UCSD-AML1 (cell line): ENCODE data around the gene UST.
"Not testable (repeated sequence)": the region's sequence is repeated elsewhere in the genome, so short reads cannot be mapped to it uniquely, and the experiment has no call there.

Experiments used
- DNase-seq: peaks from one replicate; lab custom pipeline; 2025; ENCODE audit not compliant: unreplicated experiment; lab: John Stamatoyannopoulos, UW

UST gene

DNA sequence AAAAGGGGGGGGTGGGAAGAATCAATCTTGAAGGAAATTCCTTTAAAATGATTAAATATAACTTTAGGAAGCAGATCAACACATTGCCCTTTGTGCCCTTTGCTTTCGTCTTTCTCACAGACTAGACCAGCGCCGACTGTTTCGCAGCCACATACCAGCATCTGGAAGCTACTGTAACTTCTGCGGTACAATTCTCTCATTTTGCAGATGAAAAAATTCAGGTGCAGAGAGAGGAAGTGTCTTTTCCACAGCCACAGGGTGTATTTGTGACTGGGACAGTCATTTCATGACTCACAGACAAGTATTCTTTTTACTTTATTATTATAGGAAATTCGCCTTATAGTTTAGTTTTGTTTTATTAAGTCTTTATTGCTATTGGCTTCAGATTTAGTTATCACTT lies 84.2 kb downstream of the UST start:
- DNase-seq, result no peak

- no peak for DNase-seq
Measured at GRCh38 chr6:148831531-148831930, 84.7 kb downstream of the UST start.

GRCh38 chr6:148835920-148836441 lies 89.2 kb downstream of the UST start:
- DNase-seq, result no peak

DNA sequence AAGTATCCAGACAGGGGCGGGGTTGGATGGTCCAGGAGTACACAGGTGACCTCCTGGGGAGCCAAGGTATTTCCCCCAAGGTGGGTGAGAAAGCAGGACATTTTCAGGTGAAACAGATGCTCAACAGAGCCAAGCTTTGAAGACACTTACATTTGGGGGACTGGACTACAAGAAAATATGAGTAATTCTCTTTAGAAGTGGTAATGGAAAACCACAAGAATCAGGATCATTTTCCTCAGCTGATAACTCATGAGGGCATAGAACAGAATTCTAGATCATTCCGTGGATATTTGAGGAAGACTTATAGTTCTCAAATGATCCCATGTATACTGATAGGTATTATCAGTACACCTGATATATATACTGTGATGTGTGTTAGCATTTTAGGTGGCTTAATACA lies 89.9 kb downstream of the UST start:
- no peak for DNase-seq

DNA sequence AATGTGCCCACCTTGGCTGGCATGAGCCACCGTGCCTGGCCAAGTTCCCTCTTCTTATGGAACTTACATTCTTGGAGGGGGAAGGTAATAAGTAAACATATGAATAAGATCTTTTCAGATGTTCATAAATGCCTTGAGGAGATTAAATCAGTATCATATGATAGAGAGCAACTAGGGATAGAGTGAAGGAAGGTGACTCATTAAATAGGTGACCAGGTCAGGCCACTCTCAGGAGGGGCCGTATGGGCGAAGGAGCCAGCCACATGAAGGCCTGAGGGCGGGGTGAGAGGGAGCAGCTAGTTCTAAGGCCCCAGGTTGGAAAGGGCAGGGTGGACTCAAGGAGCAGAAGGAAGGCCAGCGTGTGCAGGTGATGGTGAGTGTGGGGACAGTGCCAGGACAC lies 91.1 kb downstream of the UST start:
- DNase-seq, result no peak

DNA sequence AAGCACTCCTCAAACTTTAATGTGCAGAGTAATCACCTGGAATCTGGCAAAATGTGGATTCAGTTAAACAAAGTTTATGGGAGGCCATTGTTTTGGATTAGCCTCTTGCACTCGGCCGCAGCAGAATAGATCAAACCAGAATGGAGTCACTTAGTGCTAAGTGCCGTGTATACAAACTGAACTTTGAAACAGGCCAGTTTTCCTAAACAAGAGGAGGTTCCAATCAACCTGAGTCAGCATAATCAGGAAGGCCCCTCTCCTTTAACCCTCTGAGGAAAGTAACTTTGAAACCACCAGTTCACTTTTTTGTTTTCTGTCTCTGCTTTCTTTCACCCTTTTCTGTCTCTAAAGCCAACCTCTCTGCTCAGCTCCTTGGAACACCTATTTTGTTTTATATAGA lies 92.2 kb downstream of the UST start:
- no peak for DNase-seq

GRCh38 chr6:148840256-148840655 lies 93.4 kb downstream of the UST start:
- DNase-seq, result no peak

DNA sequence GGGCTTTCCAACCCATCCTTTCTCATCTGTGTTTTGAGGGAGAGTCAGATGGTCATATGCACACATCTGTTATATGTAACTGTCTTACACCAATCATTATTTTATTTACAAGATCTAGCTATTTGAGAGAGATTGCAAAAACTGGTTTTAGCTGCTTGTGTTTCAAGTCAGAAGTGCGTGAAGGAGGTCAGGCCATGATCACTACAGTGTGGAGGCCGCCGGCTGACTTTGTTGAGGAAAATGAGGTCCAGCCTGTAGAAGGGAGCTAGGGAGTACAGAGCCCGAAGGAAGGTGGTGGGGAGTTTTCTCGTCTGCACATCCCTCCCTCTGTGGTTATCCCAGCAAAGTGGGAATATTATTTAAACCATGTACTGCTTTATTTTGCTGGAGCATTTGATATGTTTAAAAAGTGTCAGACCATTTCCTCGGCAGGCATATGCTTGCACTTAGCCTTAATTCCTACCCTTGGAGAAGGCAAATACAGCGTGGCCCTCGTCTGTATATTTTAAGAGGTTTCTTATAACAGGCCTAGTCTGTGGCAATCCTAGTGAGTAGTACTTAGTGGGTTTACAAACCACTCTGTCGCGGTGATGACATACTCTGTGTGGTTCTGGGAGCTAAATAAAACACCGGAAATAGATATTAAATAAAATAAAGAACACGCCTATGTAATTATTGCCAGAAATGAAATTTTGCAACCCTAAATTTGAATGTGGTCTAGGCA lies 95.6 kb downstream of the UST start:
- no peak for DNase-seq

DNA sequence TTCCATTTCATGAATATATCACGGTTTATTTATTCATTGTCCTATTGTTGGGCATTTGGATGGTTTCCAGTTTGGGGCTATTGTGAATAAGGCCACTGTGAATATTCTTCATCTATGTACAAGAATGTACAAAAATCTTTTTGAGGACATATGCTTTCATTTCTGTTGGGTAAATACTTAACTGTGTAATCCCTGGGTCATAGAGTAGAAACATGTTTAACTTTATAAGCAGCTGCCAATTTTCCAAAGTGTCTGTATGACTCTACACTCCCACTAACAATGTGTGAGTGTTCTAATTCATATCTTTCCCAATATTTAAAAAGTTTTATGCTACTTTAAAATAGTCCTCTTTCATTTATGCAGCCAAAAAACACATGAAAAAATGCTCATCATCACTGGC lies 98.6 kb downstream of the UST start:
- DNase-seq, result no peak

GRCh38 chr6:148846778-148847761 lies 100.2 kb downstream of the UST start:
- no peak for DNase-seq

- no peak for DNase-seq
Measured at GRCh38 chr6:148848915-148849314, 102.1 kb downstream of the UST start.

DNA sequence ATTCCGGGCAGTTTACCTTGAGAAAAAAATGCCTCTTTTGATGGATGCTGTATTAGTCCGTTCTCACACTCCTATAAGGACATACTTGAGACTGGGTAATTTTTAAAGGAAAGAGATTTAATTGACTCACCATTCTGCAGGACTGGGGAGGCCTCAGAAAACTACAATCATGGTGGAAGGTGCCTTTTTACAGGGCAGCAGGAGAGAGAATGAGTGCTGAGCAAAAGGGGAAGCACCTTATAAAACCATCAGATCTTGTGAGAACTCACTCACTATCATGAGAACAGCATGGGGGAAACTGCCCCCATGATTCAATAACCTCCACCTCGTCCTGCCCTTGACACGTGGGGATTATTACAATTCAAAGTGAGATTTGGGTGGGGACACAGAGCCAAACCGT lies 102.6 kb downstream of the UST start:
- not testable (repeated sequence) for DNase-seq

GRCh38 chr6:148850964-148851363 lies 104.1 kb downstream of the UST start:
- DNase-seq, result no peak

DNA sequence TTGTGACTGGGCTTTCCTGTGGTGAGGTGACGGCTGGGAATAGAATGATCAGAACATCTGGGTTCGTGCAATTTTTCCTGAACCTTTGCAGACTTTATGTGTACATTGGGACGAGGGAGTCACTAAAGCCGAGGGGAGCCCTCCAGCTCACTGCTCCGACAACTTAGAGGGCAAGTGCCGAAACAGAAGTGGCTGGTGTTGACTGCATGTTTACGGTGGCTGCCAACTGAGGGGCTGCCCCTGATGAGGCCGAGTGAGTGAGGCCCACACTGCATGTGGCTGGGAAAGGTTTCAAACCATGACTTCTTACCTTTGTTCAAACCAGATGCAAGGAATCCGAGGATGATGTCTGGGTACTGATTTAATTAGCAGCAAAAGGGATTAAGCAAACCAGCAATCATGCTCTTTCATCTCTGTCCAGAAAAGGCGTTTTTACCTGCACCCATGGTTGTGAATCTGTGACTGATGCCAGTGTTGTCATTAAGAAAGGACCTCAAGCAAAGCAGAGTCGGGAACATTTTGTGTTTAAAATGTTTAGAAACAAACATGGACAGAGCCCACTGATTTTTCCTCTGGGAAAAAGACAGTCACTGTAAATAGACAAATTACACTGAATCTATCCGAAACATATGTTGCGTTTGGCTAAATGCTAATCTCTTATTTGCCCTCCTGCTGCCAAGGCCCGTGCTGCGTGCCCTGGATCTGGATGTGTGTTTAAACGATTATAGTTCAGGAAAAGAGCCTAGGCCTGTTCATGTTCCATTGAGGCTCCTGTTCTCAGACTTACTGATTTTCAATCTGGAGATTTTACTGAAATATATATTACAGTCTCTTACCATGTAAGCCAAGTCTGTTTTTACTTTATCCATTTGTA lies 105.1 kb downstream of the UST start:
- DNase-seq, result no peak

DNA sequence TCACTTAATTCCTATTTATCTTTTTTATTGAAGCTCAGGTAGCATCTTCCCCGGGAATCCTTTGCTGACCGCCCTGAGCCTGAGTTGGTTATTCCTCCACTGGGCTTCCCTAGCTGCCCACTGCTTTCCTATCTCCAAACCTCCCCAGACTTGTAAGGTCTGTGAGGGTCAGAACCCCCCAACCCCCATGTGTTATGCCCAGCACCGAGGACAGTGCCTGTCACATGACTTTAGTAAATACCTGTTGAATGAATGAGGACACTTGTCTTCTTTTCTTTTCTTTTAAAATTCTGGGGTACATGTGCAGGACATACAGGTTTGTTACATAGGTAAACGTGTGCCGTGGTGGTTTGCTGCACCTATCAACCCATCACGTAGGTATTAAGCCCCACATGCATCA lies 105.9 kb downstream of the UST start:
- no peak for DNase-seq

- DNase-seq, result not testable (repeated sequence)
Measured at GRCh38 chr6:148853113-148853512, 106.3 kb downstream of the UST start.

DNA sequence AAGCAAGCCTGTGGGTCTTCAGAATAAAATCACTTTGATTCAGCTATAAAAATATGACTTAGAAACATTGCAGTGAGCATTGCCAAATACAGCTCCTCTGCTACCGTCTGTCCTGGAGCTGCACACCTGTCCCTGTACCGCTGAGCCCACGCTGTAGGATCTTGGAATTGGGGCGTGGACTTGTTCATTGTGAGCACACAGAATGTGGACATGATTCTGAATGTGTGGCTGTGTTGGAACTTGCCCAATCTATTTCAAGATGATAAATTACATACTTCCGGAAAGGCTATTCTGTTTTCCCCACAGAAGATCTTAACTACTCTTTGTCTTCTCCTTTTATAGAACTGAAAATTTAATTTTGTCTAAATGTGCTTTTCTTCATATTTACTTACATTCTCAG lies 107.3 kb downstream of the UST start:
- DNase-seq, result no peak

DNA sequence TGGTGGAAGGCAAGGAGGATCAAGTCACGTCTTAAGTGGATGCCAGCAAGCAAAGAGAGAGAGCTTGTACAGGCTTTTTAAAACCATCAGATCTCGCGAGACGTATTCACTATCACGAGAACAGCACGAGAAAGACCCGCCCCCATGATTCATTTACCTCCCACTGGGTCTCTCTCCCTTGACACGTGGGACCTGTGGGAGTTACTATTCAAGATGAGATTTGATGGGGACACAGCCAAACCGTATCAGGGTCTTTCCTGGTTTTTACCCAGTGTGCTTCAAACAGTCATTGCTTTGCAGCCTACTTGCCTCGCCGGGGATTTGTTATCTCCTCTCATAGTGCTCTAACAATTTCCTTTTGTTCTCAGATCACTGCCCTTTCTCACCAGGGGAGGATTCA lies 108.2 kb downstream of the UST start:
- DNase-seq, result no peak

GRCh38 chr6:148855744-148856143 lies 108.9 kb downstream of the UST start:
- DNase-seq, result no peak

GRCh38 chr6:148857798-148858390 lies 111.1 kb downstream of the UST start:
- DNase-seq, result no peak

- not testable (repeated sequence) for DNase-seq
Measured at GRCh38 chr6:148864132-148864531, 117.3 kb downstream of the UST start.
